A673 (cell line): ENCODE results near the gene KCNQ1. TPM values are rescaled to one million over a fixed set of nuclear protein-coding genes. Genes with fewer than 3 reads are reported as not detected.

Experiments
- BruUV-seq: library from RNA; stranded (reverse); fragments of 400-500 nt; replicated peaks from 2 replicates; lab custom pipeline; 2021; lab: Mats Ljungman, UMichigan
- CTCF ChIA-PET: fragments of 300-600 bp; sonication (Branson Sonifier 250); formaldehyde crosslinking; loops from one replicate; lab custom pipeline; 2022; ENCODE audit warnings: antibody characterized with exemption; lab: Charles Lee
- POLR2A ChIA-PET: fragments of 300-600 bp; sonication (Branson Sonifier 250); formaldehyde crosslinking; loops from one replicate; lab custom pipeline; 2022; ENCODE audit warnings: antibody characterized with exemption; ENCODE audit not compliant: low non-redundant PET; lab: Charles Lee
- DNase-seq: peaks from one replicate; pipeline ENCODE4 v3.0.0-alpha.2; 2015; ENCODE audit warnings: low spot score
- H3K27ac ChIP-seq: fragments of 200-600 bp; sonication (generic); 2 replicates; pipeline ENCODE4 v1.5.1; 2016; ENCODE audit warnings: mixed run types, low read depth, mild to moderate bottlenecking, mixed read lengths, antibody characterized with exemption, low read length; ENCODE audit not compliant: poor library complexity, severe bottlenecking
- H3K27me3 ChIP-seq: fragments of 200-600 bp; sonication (generic); replicated peaks from 2 replicates; pipeline ENCODE4 v1.6.1; 2017; ENCODE audit warnings: mixed run types, low read depth, mild to moderate bottlenecking, mixed read lengths, antibody characterized with exemption, low read length; ENCODE audit not compliant: insufficient read depth, poor library complexity
- H3K36me3 ChIP-seq: fragments of 200-600 bp; sonication (generic); 2 replicates; pipeline ENCODE4 v1.6.1; 2016; ENCODE audit warnings: mixed run types, mild to moderate bottlenecking, mixed read lengths, antibody characterized with exemption, low read length; ENCODE audit not compliant: insufficient read depth, poor library complexity, severe bottlenecking
- H3K4me1 ChIP-seq: fragments of 200-600 bp; sonication (generic); 2 replicates; pipeline ENCODE4 v1.6.1; 2017; ENCODE audit warnings: mixed run types, mild to moderate bottlenecking, mixed read lengths, antibody characterized with exemption, low read length; ENCODE audit not compliant: insufficient read depth, poor library complexity, severe bottlenecking
- H3K4me3 ChIP-seq: fragments of 200-600 bp; sonication (generic); 2 replicates; pipeline ENCODE4 v1.5.1; 2016; ENCODE audit warnings: low read depth, mixed run types, mild to moderate bottlenecking, mixed read lengths, low read length; ENCODE audit not compliant: poor library complexity, severe bottlenecking
- H3K9me3 ChIP-seq: fragments of 200-600 bp; sonication (generic); 2 replicates; pipeline ENCODE4 v1.6.1; 2016; ENCODE audit warnings: mixed run types, low read depth, mild to moderate bottlenecking, mixed read lengths, antibody characterized with exemption, low read length; ENCODE audit not compliant: poor library complexity, severe bottlenecking
- CTCF ChIP-seq: fragments of 300-800, 200-600 bp; sonication (generic); conservative IDR thresholded peaks from 2 replicates; pipeline ENCODE4 v1.5.1; 2017; ENCODE audit warnings: low read depth, mild to moderate bottlenecking, antibody characterized with exemption, low read length, moderate library complexity, mixed read lengths
- EZH2 ChIP-seq: fragments of 200-600 bp; sonication (generic); IDR thresholded peaks from 2 replicates; pipeline ENCODE4 v1.6.1; 2017; ENCODE audit warnings: borderline replicate concordance, low read depth, mild to moderate bottlenecking, mixed read lengths, antibody characterized with exemption, low read length; ENCODE audit not compliant: poor library complexity, severe bottlenecking
- intact Hi-C: fragments of 100-400 bp; cut with micrococcal nuclease; formaldehyde crosslinking; loops from one replicate; pipeline ENCODE4 v1.10.0; 2022; ENCODE audit not compliant: unreplicated experiment
- total RNA-seq: library from RNA; stranded (reverse); gene quantifications from 2 replicates; pipeline ENCODE4 v1.2.3, GENCODE V29; 2021

Gene KCNQ1
- total RNA-seq, 1 experiment from 2014 or later: not detected

- no peak overlapping the region for H3K27ac ChIP-seq
- H3K27me3 ChIP-seq: peaks cover 7% of the 10 kb centered on the region
- ChIA-PET CTCF (no interaction called here), POLR2A (no interaction called here)
- no peaks in the 10 kb centered on the region for H3K36me3 ChIP-seq
- intact Hi-C loops: no loop called here
- BruUV-seq: no TSS peak
- H3K4me3 ChIP-seq: no peak overlapping the region
- DNase-seq: no peak
- H3K9me3 ChIP-seq: no peaks in the 10 kb centered on the region
- no peak for TF ChIP-seq CTCF
- no peak for TF ChIP-seq EZH2
- H3K4me1 ChIP-seq: no peaks in the 10 kb centered on the region
Observed at GRCh38 chr11:2467695-2468055, 22.9 kb downstream of the KCNQ1 start.

DNA sequence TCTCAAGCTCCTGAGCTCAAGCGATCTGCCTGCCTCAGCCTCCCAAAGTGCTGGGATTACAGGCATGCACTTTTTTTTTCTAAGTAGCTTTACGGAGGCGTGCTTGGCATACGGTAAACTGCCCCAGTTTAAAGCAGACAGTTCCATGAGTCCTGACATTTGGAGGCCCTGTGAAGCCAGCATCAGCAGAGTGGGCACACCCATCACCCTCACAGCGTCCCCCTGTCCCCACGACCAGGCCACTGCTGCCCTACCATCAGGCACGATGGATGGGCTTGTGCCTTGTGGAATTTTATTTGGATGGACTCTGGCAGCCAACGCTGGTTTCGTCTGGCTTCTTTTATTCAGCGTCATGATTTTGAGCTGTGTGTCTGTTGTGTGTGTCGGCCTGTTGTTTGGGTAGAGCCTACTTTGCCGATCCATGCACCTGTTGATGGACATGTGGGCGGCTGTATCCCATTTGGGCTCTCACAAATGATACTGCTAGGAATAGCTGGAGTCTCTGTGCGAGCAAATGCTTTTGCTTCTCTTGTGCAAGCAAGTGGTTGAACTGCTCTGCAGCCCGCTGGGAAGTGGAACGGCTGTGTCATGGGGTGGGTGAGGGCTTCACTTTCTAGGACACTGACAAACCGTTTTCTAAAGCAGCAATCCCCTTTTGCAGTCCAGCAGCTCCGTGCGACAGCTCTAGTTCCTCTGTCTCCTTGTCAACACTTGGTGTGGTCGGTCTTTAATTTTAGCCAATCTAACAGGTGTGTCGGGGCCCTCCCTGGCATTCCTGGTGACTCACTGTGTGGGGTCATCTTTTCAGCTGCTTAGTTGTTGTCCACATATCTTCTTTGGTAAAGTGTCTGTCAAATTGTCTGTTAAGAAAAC lies 23.8 kb downstream of the KCNQ1 start:
- H3K9me3 ChIP-seq: no peaks in the 10 kb centered on the region
- intact Hi-C loops: no loop called here
- H3K27ac ChIP-seq: no peak overlapping the region
- BruUV-seq: no TSS peak
- TF ChIP-seq EZH2: no peak
- TF ChIP-seq CTCF: no peak
- ChIA-PET POLR2A (interaction anchor here (0.5 kb wide), 1 partner anchor 95 kb away, joined by 3 read pairs; no protein-coding TSS in a partner anchor), CTCF (no interaction called here)
- no peak overlapping the region for H3K4me3 ChIP-seq
- no peak for DNase-seq
- peaks cover 7% of the 10 kb centered on the region for H3K27me3 ChIP-seq
- no peaks in the 10 kb centered on the region for H3K36me3 ChIP-seq
- H3K4me1 ChIP-seq: no peaks in the 10 kb centered on the region

GRCh38 chr11:2470495-2470894 lies 25.7 kb downstream of the KCNQ1 start:
- H3K4me3 ChIP-seq: no peak overlapping the region
- no peaks in the 10 kb centered on the region for H3K4me1 ChIP-seq
- no peak overlapping the region for H3K27ac ChIP-seq
- ChIA-PET POLR2A (no interaction called here), CTCF (no interaction called here)
- no peaks in the 10 kb centered on the region for H3K36me3 ChIP-seq
- BruUV-seq: no TSS peak
- no peak for DNase-seq
- TF ChIP-seq CTCF (no peak), EZH2 (no peak)
- peaks cover 7% of the 10 kb centered on the region for H3K27me3 ChIP-seq
- no peaks in the 10 kb centered on the region for H3K9me3 ChIP-seq
- intact Hi-C loops: no loop called here
